Measurements from ENCODE around the gene PKDCC. TPM values are rescaled to one million over a fixed set of nuclear protein-coding genes. Genes with fewer than 3 reads are reported as not detected.

The PKDCC gene
- total and polyA plus RNA-seq, 10 of the 15 experiments (the other 5 are each of a cell fraction or from before 2014, with no cell fraction given) = 0.13 to 10.2 (median 2.3) TPM

DNA sequence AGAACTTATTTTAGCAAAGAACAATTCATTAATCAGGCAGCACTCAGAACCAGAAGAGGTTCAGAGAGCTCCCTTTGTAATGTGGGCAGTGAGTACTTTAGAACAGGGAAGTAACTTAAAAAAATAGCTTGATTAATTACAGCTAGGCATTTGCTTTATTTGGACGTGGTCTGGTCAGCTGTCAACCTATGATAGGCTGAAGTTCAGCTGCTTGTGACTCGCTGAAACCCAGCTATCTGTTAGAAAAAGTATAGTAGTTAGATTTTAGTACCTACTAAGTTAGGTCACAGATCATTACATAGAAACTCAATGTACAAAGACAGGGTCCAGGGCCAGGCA lies 40.0 kb downstream of the PKDCC start:
- H3K9me3 ChIP-seq (replicated peaks; ENCODE audit: control insufficient read depth, insufficient read depth, low read length) = no peaks in the 10 kb centered on the region
- H3K4me3 ChIP-seq = no peak overlapping the region
- 0 out of 4 replicates have a peak, but pooled peaks cover 0 to 3% of the 10 kb centered on the region in 2 experiments for H3K27me3 ChIP-seq (replicated peaks in 1 of 2; ENCODE audit: control insufficient read depth in 2 of 2, insufficient read depth in 2 of 2, low read length in 1 of 2)
- ChIA-PET RAD21 (ENCODE audit: unreplicated experiment) (interaction anchor here (0.6 to 8.3 kb wide), 11 partner anchors 8 to 246 kb away, joined by 3 to 153 read pairs (median 3); no protein-coding TSS in a partner anchor), CTCF (interaction anchor here (0.5 to 12.8 kb wide), 32 partner anchors 8 to 285 kb away, joined by 3 to 462 read pairs (median 4); no protein-coding TSS in a partner anchor), SMC1A (ENCODE audit: uncharacterized antibody, unreplicated experiment) (interaction anchor here (0.8 to 8.7 kb wide), 17 partner anchors 8 to 673 kb away, joined by 3 to 198 read pairs (median 6); no protein-coding TSS in a partner anchor), POLR2A (no interaction called here)
- H3K4me1 ChIP-seq (ENCODE audit: control insufficient read depth, insufficient read depth, low read length) = no peaks in the 10 kb centered on the region
- H3K79me2 ChIP-seq (ENCODE audit: control insufficient read depth, insufficient read depth, low read length) = no peaks in the 10 kb centered on the region
- in situ Hi-C loops (cut with MboI) = loop anchor here (5.0 kb wide), 1 partner anchor 216 kb away; no protein-coding TSS in a partner anchor
- H3K36me3 ChIP-seq (ENCODE audit: control insufficient read depth in 2 of 2, insufficient read depth in 2 of 2, low read length in 1 of 2) = no peaks in the 10 kb centered on the region
- H3K9ac ChIP-seq (ENCODE audit: control insufficient read depth, insufficient read depth, low read length) = no peak overlapping the region
- no peak overlapping the region for H3K4me2 ChIP-seq (ENCODE audit: control insufficient read depth, insufficient read depth)
- BruUV-seq (replicated peaks) = no TSS peak
- no peaks in the 10 kb centered on the region for H4K20me1 ChIP-seq (ENCODE audit: control insufficient read depth, insufficient read depth)
- FAIRE-seq (no peak), DNase-seq (ENCODE audit: low read depth, low spot score) (no peak), ATAC-seq (no peak)
- no peak overlapping the region for H2AFZ ChIP-seq (ENCODE audit: control insufficient read depth, low read depth, low read length)
- WGBS (ENCODE audit: insufficient coverage, insufficient replicate concordance, low lambda C conversion rate, missing lambda C conversion rate) = 28% methylated on average over 2 of the region's 2 CpGs
- intact Hi-C loops (cut with micrococcal nuclease; ENCODE audit: unreplicated experiment) = no loop called here
- TF ChIP-seq, protein P1, sequence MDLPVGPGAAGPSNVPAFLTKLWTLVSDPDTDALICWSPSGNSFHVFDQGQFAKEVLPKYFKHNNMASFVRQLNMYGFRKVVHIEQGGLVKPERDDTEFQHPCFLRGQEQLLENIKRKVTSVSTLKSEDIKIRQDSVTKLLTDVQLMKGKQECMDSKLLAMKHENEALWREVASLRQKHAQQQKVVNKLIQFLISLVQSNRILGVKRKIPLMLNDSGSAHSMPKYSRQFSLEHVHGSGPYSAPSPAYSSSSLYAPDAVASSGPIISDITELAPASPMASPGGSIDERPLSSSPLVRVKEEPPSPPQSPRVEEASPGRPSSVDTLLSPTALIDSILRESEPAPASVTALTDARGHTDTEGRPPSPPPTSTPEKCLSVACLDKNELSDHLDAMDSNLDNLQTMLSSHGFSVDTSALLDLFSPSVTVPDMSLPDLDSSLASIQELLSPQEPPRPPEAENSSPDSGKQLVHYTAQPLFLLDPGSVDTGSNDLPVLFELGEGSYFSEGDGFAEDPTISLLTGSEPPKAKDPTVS (IDR thresholded peaks at IDR 0.05; ENCODE audit: low read depth, low read length) = no peak
- TF ChIP-seq KLF5 (IDR thresholded peaks at IDR 0.05; ENCODE audit: partially characterized antibody) (no peak), CBX3 (IDR thresholded peaks at IDR 0.05; ENCODE audit: borderline replicate concordance, low read depth) (no peak)
- TF ChIP-seq, protein P2, sequence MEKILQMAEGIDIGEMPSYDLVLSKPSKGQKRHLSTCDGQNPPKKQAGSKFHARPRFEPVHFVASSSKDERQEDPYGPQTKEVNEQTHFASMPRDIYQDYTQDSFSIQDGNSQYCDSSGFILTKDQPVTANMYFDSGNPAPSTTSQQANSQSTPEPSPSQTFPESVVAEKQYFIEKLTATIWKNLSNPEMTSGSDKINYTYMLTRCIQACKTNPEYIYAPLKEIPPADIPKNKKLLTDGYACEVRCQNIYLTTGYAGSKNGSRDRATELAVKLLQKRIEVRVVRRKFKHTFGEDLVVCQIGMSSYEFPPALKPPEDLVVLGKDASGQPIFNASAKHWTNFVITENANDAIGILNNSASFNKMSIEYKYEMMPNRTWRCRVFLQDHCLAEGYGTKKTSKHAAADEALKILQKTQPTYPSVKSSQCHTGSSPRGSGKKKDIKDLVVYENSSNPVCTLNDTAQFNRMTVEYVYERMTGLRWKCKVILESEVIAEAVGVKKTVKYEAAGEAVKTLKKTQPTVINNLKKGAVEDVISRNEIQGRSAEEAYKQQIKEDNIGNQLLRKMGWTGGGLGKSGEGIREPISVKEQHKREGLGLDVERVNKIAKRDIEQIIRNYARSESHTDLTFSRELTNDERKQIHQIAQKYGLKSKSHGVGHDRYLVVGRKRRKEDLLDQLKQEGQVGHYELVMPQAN (conservative IDR thresholded peaks at IDR 0.05) = no peak
- H3K27ac ChIP-seq (ENCODE audit: control insufficient read depth, insufficient read depth) = no peak overlapping the region
